Lower lobe of right lung (tissue), 2 donors: ENCODE results near the gene PLA2G4E. TPM values are rescaled to one million over a fixed set of nuclear protein-coding genes. Genes with fewer than 3 reads are reported as not detected.

Source experiments
- ATAC-seq, 2 donors: fragments of 200-7000 bp; cut with Tn5 transposase; one replicate each; pipeline ENCODE4 v1.9.1; 2020 to 2022; ENCODE audit warnings: mild to moderate bottlenecking in 2 of 2, moderate library complexity in 2 of 2
- DNase-seq: peaks from one replicate; pipeline ENCODE4 v3.0.0-alpha.2; 2020
- H3K27ac ChIP-seq: fragments of 200-600 bp; one replicate; pipeline ENCODE4 v1.8.0; 2022
- H3K27me3 ChIP-seq: fragments of 200-600 bp; one replicate; pipeline ENCODE4 v1.8.0; 2022; ENCODE audit warnings: low read depth
- H3K36me3 ChIP-seq: fragments of 200-600 bp; one replicate; pipeline ENCODE4 v1.8.0; 2022; ENCODE audit warnings: mild to moderate bottlenecking
- H3K4me1 ChIP-seq: fragments of 200-600 bp; one replicate; pipeline ENCODE4 v1.8.0; 2022
- H3K4me3 ChIP-seq: fragments of 200-600 bp; one replicate; pipeline ENCODE4 v1.8.0; 2022; ENCODE audit warnings: mild to moderate bottlenecking
- H3K9me3 ChIP-seq: fragments of 200-600 bp; one replicate; pipeline ENCODE4 v1.8.0; 2022
- CTCF ChIP-seq: fragments of 200-600 bp; IDR thresholded peaks from one replicate; pipeline ENCODE4 v1.8.0; 2022; ENCODE audit warnings: antibody characterized with exemption, mild to moderate bottlenecking
- intact Hi-C: fragments of 100-400 bp; cut with DNase I; formaldehyde crosslinking; loops from one replicate; pipeline ENCODE4 v1.11.0; 2022
- total RNA-seq: library from RNA; stranded (reverse); fragmentation: NEBNext Ultra II Directional; extraction: Animal tissue kit (Norgen Biotek cat#: 25700); gene quantifications from one replicate; pipeline ENCODE4 v1.2.1, GENCODE V29; 2021
- donor health status: DM: no; HTN: yes; CAD: no; lungs with severe emphysema.

PLA2G4E gene
- total RNA-seq, 1 donor from 2014 or later: 1.1 TPM

DNA sequence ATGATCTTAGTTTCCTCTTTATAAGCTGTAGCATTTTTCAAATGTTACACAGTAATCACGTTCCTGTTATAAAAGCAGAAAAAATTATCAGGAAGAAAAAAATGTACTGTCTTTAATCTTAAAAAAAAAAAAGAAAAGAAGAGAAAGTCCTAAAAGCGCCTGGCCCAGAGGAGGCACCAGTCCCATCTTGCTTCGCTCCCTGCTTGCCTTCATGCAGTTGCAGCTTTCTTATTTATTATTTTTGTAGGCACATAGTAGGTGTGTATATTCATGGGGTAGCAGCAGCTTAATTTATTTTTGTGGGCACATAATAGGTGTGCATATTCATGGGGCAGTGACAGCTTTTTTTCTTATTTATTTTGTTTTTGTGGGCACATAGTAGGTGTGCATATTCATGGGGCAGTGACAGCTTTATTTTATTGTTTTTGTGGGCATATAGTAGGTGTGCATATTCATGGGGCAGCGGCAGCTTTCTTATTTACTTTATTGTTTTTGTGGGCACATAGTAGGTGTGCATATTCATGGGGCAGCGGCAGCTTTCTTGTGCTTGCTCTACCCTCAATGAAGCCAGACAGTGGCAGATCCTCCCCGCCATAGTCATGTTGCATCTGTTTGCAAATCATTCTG lies 43.0 kb downstream of the PLA2G4E start:
- DNase-seq (no peak), ATAC-seq (no peak)
- H3K36me3 ChIP-seq: no peaks in the 10 kb centered on the region
- peaks cover 6% of the 10 kb centered on the region for H3K4me1 ChIP-seq
- no peak overlapping the region for H3K4me3 ChIP-seq
- intact Hi-C loops: no loop called here
- no peak overlapping the region for H3K27ac ChIP-seq
- no peaks in the 10 kb centered on the region for H3K9me3 ChIP-seq
- H3K27me3 ChIP-seq: no peaks in the 10 kb centered on the region
- TF ChIP-seq CTCF: no peak

DNA sequence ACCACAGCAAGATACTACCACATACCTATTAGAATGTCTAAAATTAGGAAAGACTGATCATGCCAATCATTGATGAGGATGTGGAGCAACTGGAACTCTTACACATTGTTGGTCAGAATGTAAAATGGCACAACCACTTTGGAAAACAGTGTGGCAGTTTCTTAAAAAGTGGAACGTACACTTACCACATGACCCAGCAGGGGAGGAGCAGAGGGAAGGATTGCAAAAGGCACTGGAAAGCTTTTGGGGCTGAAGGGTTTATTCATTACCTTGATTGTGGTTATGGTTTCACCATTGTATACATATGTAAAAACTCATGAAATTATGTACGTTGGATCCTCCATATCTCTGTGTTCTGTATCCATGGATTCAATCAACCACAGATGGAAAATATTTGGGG lies 45.2 kb downstream of the PLA2G4E start:
- no peak for DNase-seq
- no peak for ATAC-seq
- H3K27ac ChIP-seq: no peak overlapping the region
- H3K4me3 ChIP-seq: no peak overlapping the region
- peaks cover 15% of the 10 kb centered on the region for H3K4me1 ChIP-seq
- TF ChIP-seq CTCF: no peak
- no peaks in the 10 kb centered on the region for H3K36me3 ChIP-seq
- H3K27me3 ChIP-seq: no peaks in the 10 kb centered on the region
- intact Hi-C loops: no loop called here
- no peaks in the 10 kb centered on the region for H3K9me3 ChIP-seq

DNA sequence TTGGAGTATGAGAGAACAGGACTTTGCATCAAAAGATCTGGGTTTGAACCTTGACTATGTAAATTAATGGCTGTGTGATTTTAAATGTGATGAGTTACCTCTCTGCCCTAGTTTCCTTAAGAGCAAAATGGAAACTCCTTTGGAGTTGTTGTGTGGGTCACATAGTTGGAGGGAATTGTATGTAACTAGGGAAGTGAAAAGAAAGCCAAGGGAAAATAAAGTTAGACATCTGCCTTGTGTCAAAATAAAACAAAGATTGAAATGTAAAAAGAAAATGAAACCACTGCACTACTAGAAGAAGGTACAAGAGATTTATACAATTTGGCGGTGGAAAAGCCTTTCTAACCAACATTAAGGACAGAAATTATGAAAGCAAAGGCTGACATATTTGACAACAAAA lies 46.8 kb downstream of the PLA2G4E start:
- no peak for DNase-seq
- no peak for TF ChIP-seq CTCF
- no peak overlapping the region for H3K4me3 ChIP-seq
- no peaks in the 10 kb centered on the region for H3K27me3 ChIP-seq
- no peaks in the 10 kb centered on the region for H3K9me3 ChIP-seq
- no peaks in the 10 kb centered on the region for H3K36me3 ChIP-seq
- no peak for ATAC-seq
- peaks cover 31% of the 10 kb centered on the region for H3K4me1 ChIP-seq
- H3K27ac ChIP-seq: no peak overlapping the region
- intact Hi-C loops: no loop called here

- Histone ChIP-seq H3K36me3 (no peaks in the 10 kb centered on the region), H3K27ac (peak within 1 kb of the TSS; percentile 96), H3K27me3 (no peaks in the 10 kb centered on the region), H3K9me3 (no peaks in the 10 kb centered on the region), H3K4me1 (peaks cover 46% of the 10 kb centered on the region), H3K4me3 (peak within 1 kb of the TSS; percentile 94)
- peak; percentile 49 for TF ChIP-seq CTCF
- intact Hi-C loops: no loop called here
- peak; percentile 99 for DNase-seq
- ATAC-seq: peak; percentile 97
Measured at GRCh38 chr15:41972253-41973242, 48.3 kb downstream of the PLA2G4E start, which contains the start of gene EHD4. EHD4 (minus strand) TSS chr15:41972557; CDS start chr15:41972494, 63 bp downstream.

- Histone ChIP-seq H3K27ac (peak overlapping the region; percentile 96), H3K4me1 (peaks cover 53% of the 10 kb centered on the region), H3K4me3 (peak overlapping the region; percentile 94), H3K9me3 (no peaks in the 10 kb centered on the region), H3K36me3 (no peaks in the 10 kb centered on the region), H3K27me3 (no peaks in the 10 kb centered on the region)
- peak; percentile 69 to 72 for ATAC-seq
- TF ChIP-seq CTCF: no peak
- no peak for DNase-seq
- intact Hi-C loops: no loop called here
Measured at GRCh38 chr15:41971895-41972252, 49.0 kb downstream of the PLA2G4E start.
